Fibroblast of skin of scalp (primary cell): ENCODE results near the gene FAM81A.
A peak's percentile ranks its signal among the peaks of the same experiment; 100 is the strongest.
"Not testable (repeated sequence)": the region's sequence is repeated elsewhere in the genome, so short reads cannot be mapped to it uniquely, and the experiment has no call there.

Experiments used
- DNase-seq: peaks from one replicate; pipeline ENCODE4 v3.0.0-alpha.2; 2013

Gene FAM81A

GRCh38 chr15:59491062-59491461 lies 53.1 kb downstream of the FAM81A start:
- no peak for DNase-seq

- peak; percentile 73 for DNase-seq
Observed at GRCh38 chr15:59492389-59493377, 54.7 kb downstream of the FAM81A start.

GRCh38 chr15:59501597-59501996 lies 63.6 kb downstream of the FAM81A start:
- DNase-seq: peak; percentile 48

GRCh38 chr15:59515190-59515589 lies 77.2 kb downstream of the FAM81A start:
- DNase-seq: no peak

- no peak for DNase-seq
Observed at GRCh38 chr15:59516655-59517461, 78.9 kb downstream of the FAM81A start.

- no peak for DNase-seq
Observed at GRCh38 chr15:59519329-59519728, 81.3 kb downstream of the FAM81A start.

- DNase-seq: no peak
Observed at GRCh38 chr15:59521443-59521842, 83.5 kb downstream of the FAM81A start.

- no peak for DNase-seq
Observed at GRCh38 chr15:59522988-59523461, 85.0 kb downstream of the FAM81A start.

- DNase-seq: no peak
Observed at GRCh38 chr15:59523702-59524101, 85.7 kb downstream of the FAM81A start.

GRCh38 chr15:59524331-59524731 lies 86.3 kb downstream of the FAM81A start:
- no peak for DNase-seq

- not testable (repeated sequence) for DNase-seq
Observed at GRCh38 chr15:59526466-59526865, 88.5 kb downstream of the FAM81A start.

GRCh38 chr15:59528429-59528828 lies 90.4 kb downstream of the FAM81A start:
- DNase-seq: no peak

GRCh38 chr15:59528961-59529402 lies 91.0 kb downstream of the FAM81A start:
- DNase-seq: peak; percentile 89

- DNase-seq: no peak
Observed at GRCh38 chr15:59531066-59531675, 93.2 kb downstream of the FAM81A start.

GRCh38 chr15:59532770-59533379 lies 94.9 kb downstream of the FAM81A start:
- DNase-seq: peak; percentile 33

- DNase-seq: no peak
Observed at GRCh38 chr15:59536553-59536952, 98.6 kb downstream of the FAM81A start.

- DNase-seq: no peak
Observed at GRCh38 chr15:59537403-59537802, 99.4 kb downstream of the FAM81A start.

GRCh38 chr15:59538494-59538893 lies 100.5 kb downstream of the FAM81A start:
- no peak for DNase-seq

GRCh38 chr15:59539799-59540198 lies 101.8 kb downstream of the FAM81A start:
- DNase-seq: no peak

- DNase-seq: no peak
Observed at GRCh38 chr15:59540654-59541053, 102.7 kb downstream of the FAM81A start.

GRCh38 chr15:59541750-59542149 lies 103.8 kb downstream of the FAM81A start:
- DNase-seq: no peak
